DOHH2 (cell line): Measurements from ENCODE around the gene COX8A.

ENCODE experiments used
- H3F3A ChIP-seq: fragments of 200-600 bp; sonication (generic), shearing (Covaris generic); 2 replicates; pipeline ENCODE4 v1.6.0; 2016; ENCODE audit warnings: antibody characterized with exemption, mild to moderate bottlenecking; ENCODE audit not compliant: control insufficient read depth, insufficient read depth
- H3K27ac ChIP-seq: fragments of 200-600 bp; sonication (generic); 2 replicates; pipeline ENCODE4 v1.5.1; 2014; ENCODE audit warnings: low read depth, mild to moderate bottlenecking, low read length, moderate library complexity
- H3K27me3 ChIP-seq: fragments of 200-600 bp; sonication (generic); 2 replicates; pipeline ENCODE4 v1.6.1; 2014; ENCODE audit warnings: mild to moderate bottlenecking, low read length, mixed read lengths; ENCODE audit not compliant: control insufficient read depth
- H3K36me3 ChIP-seq: fragments of 200-600 bp; sonication (generic); 2 replicates; pipeline ENCODE4 v1.6.1; 2014; ENCODE audit warnings: mild to moderate bottlenecking, low read length, moderate library complexity, mixed read lengths; ENCODE audit not compliant: control insufficient read depth
- H3K4me1 ChIP-seq: fragments of 200-600 bp; sonication (generic); 2 replicates; pipeline ENCODE4 v1.6.1; 2014; ENCODE audit warnings: mild to moderate bottlenecking, low read length, mixed read lengths; ENCODE audit not compliant: control insufficient read depth
- H3K4me2 ChIP-seq: fragments of 200-600 bp; sonication (generic); 2 replicates; pipeline ENCODE4 v1.6.0; 2014; ENCODE audit warnings: mild to moderate bottlenecking, low read length, moderate library complexity
- H3K4me3 ChIP-seq: fragments of 200-600 bp; sonication (generic); 2 replicates; pipeline ENCODE4 v1.5.1; 2014; ENCODE audit warnings: mild to moderate bottlenecking, low read length, mixed read lengths
- H3K79me2 ChIP-seq: fragments of 200-600 bp; sonication (generic); 2 replicates; pipeline ENCODE4 v1.6.1; 2014; ENCODE audit warnings: mild to moderate bottlenecking, low read length, mixed read lengths; ENCODE audit not compliant: control insufficient read depth
- H3K9me2 ChIP-seq: fragments of 200-600 bp; sonication (generic); replicated peaks from 2 replicates; pipeline ENCODE4 v1.6.1; 2014; ENCODE audit warnings: mild to moderate bottlenecking, low read length, mixed read lengths; ENCODE audit not compliant: control insufficient read depth
- H3K9me3 ChIP-seq: fragments of 200-600 bp; sonication (generic); 2 replicates; pipeline ENCODE4 v1.6.1; 2014; ENCODE audit warnings: antibody characterized with exemption, low read length, mixed read lengths; ENCODE audit not compliant: control insufficient read depth, insufficient read depth
- H4K20me1 ChIP-seq: fragments of 200-600 bp; sonication (generic); 2 replicates; pipeline ENCODE4 v1.6.0; 2014; ENCODE audit warnings: low read depth, mild to moderate bottlenecking, antibody characterized with exemption, low read length, moderate library complexity; ENCODE audit not compliant: control insufficient read depth, insufficient read depth
- CTCF ChIP-seq: fragments of 200-600 bp; sonication (generic); IDR thresholded peaks from one replicate; pipeline ENCODE4 v1.5.1; 2014; ENCODE audit warnings: antibody characterized with exemption, mild to moderate bottlenecking, low read depth, low read length; ENCODE audit not compliant: poor library complexity, severe bottlenecking
- EZH2phosphoT487 ChIP-seq: fragments of 200-600 bp; sonication (generic); IDR thresholded peaks from 2 replicates; pipeline ENCODE4 v1.6.1; 2017; ENCODE audit warnings: borderline replicate concordance, mild to moderate bottlenecking, antibody characterized with exemption, low read length, moderate library complexity, mixed read lengths

Gene COX8A

GRCh38 chr11:64006398-64006797 lies 32.0 kb downstream of the COX8A start:
- TF ChIP-seq CTCF: no peak
- peaks cover 10% of the 10 kb centered on the region for H3K4me1 ChIP-seq
- no peaks in the 10 kb centered on the region for H3K36me3 ChIP-seq
- H3K9me3 ChIP-seq: peaks cover 11% of the 10 kb centered on the region
- no peak overlapping the region for H3K27ac ChIP-seq
- H3K9me2 ChIP-seq: no peaks in the 10 kb centered on the region
- no peaks in the 10 kb centered on the region for H3K79me2 ChIP-seq
- H4K20me1 ChIP-seq: 0 out of 2 replicates have a peak, but pooled peaks cover 4% of the 10 kb centered on the region
- no peaks in the 10 kb centered on the region for H3F3A ChIP-seq
- H3K27me3 ChIP-seq: peaks cover 12% of the 10 kb centered on the region
- no peak overlapping the region for H3K4me3 ChIP-seq
- H3K4me2 ChIP-seq: no peak overlapping the region

DNA sequence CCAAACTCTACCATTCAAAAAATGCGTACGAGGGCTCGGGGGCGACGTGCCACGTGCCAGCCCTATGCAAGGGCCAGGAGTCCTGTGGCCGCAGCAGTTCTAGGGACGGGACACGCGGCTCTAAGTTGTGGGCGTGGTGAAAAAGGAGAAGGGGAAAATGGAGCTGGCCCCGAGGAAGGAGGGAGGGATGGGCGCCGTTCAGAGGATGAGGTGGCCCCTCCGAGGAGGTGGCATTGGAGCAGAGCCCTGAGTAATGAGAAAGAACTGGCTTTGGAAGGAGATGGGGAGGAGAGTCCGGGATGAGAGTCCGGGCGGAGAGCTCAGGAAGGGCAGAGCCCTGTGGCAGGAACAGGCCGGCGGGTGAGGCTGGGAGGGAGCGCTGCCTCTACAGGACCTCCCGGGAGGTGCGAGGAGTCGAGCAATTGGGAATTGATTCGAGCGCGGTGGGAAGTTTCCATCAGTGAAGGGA lies 32.8 kb downstream of the COX8A start:
- H3K27me3 ChIP-seq: peaks cover 12% of the 10 kb centered on the region

GRCh38 chr11:64007629-64008282 lies 33.3 kb downstream of the COX8A start:
- Histone ChIP-seq H3K4me3 (no peak overlapping the region), H3K9me2 (no peaks in the 10 kb centered on the region), H3K4me1 (no peaks in the 10 kb centered on the region), H3K79me2 (no peaks in the 10 kb centered on the region), H3K9me3 (peaks cover 11% of the 10 kb centered on the region), H3K27ac (no peak overlapping the region), H3K36me3 (no peaks in the 10 kb centered on the region), H4K20me1 (0 out of 2 replicates have a peak, but pooled peaks cover 2% of the 10 kb centered on the region), H3K27me3 (peaks cover 12% of the 10 kb centered on the region), H3F3A (no peaks in the 10 kb centered on the region), H3K4me2 (no peak overlapping the region)
- TF ChIP-seq CTCF (no peak), EZH2phosphoT487 (no peak)

More for the DNA sequence above, 32.8 kb downstream of the COX8A start:
- Histone ChIP-seq H3K9me2 (no peaks in the 10 kb centered on the region), H3K4me2 (no peak overlapping the region), H3K27ac (no peak overlapping the region), H3K4me3 (no peak overlapping the region), H3K4me1 (peaks cover 2% of the 10 kb centered on the region), H3K36me3 (no peaks in the 10 kb centered on the region), H3F3A (no peaks in the 10 kb centered on the region), H4K20me1 (0 out of 2 replicates have a peak, but pooled peaks cover 4% of the 10 kb centered on the region), H3K79me2 (no peaks in the 10 kb centered on the region), H3K9me3 (peaks cover 11% of the 10 kb centered on the region)
- TF ChIP-seq CTCF (no peak), EZH2phosphoT487 (no peak)
